Uterus (tissue), 4 donors: ENCODE measurements around the gene EIF5. TPM values are rescaled to one million over a fixed set of nuclear protein-coding genes. Genes with fewer than 3 reads are reported as not detected.

ENCODE experiments used
- DNase-seq, 2 donors: peaks; one replicate each; pipeline ENCODE4 v3.0.0-alpha.2; 2019 to 2020
- H3K27ac ChIP-seq, 2 donors: fragments of 200-600 bp; sonication (generic); 1 replicate in 1 of 2; 2 replicates in 1 of 2; pipeline ENCODE4 v1.5.1; 2016 to 2018
- H3K27me3 ChIP-seq, 2 donors: fragments of 200-600 bp; sonication (generic); one replicate each; pipeline ENCODE4 v1.5.1; 2018 to 2019; ENCODE audit warnings: control low read depth in 1 of 2
- H3K36me3 ChIP-seq, 2 donors: fragments of 200-600 bp; sonication (generic); one replicate each; pipeline ENCODE4 v1.5.1; 2019; ENCODE audit warnings: control low read depth in 1 of 2
- H3K4me1 ChIP-seq, 2 donors: fragments of 200-600 bp; sonication (generic); one replicate each; pipeline ENCODE4 v1.5.1; 2018 to 2019; ENCODE audit warnings: control low read depth in 1 of 2
- H3K4me3 ChIP-seq, 2 donors: fragments of 200-600 bp; sonication (generic); 1 replicate in 1 of 2; 2 replicates in 1 of 2; pipeline ENCODE4 v1.5.1; 2018 to 2019; ENCODE audit warnings: mild to moderate bottlenecking in 1 of 2
- H3K9me3 ChIP-seq, 2 donors: fragments of 200-600 bp; sonication (generic); one replicate each; pipeline ENCODE4 v1.5.1; 2019; ENCODE audit warnings: control low read depth in 1 of 2
- CTCF ChIP-seq, 4 experiments: fragments of 200-600 bp in 2 of 4; fragments of 450-650 bp in 2 of 4; sonication (generic) in 2 of 4; IDR thresholded peaks; one replicate each; pipeline ENCODE4 v1.5.1; 2016 to 2019; ENCODE audit warnings: antibody characterized with exemption in 4 of 4, mild to moderate bottlenecking in 2 of 4, moderate library complexity in 1 of 4
- POLR2A ChIP-seq, 2 donors: fragments of 450-650 bp; IDR thresholded peaks; one replicate each; pipeline ENCODE4 v1.6.1; 2016; ENCODE audit warnings: antibody characterized with exemption in 2 of 2, mild to moderate bottlenecking in 1 of 2, moderate library complexity in 1 of 2
- intact Hi-C: fragments of 100-400 bp; cut with DNase I; formaldehyde crosslinking; loops from one replicate; pipeline ENCODE4 v1.15.1; 2023; ENCODE audit warnings: low total_unique reads
- total RNA-seq, 4 donors: library from RNA; depleted of rRNA in 3 of 4; stranded (reverse); fragments of >200 nt in 3 of 4; gene quantifications; one replicate each; pipeline versions ENCODE4 v1.1.0 to v1.2.4, GENCODE V29; 2014 to 2023
- donor health status: DM: yes; HTN: yes; CAD: no.

Gene EIF5
- total RNA-seq, 4 donors from 2014 or later = 66.5 to 159 (median 113) TPM

- H3K4me1 ChIP-seq = no peaks in the 10 kb centered on the region
- no peak overlapping the region for H3K27ac ChIP-seq
- no peaks in the 10 kb centered on the region for H3K36me3 ChIP-seq
- H3K4me3 ChIP-seq = no peak overlapping the region
- H3K9me3 ChIP-seq = no peaks in the 10 kb centered on the region
- no peaks in the 10 kb centered on the region for H3K27me3 ChIP-seq
- TF ChIP-seq POLR2A (IDR thresholded peaks at IDR 0.05) = no peak
- TF ChIP-seq CTCF (IDR thresholded peaks at IDR 0.05) = no peak
- DNase-seq = no peak
- intact Hi-C loops = no loop called here
Measured at GRCh38 chr14:103288076-103288766, 45.8 kb upstream of the EIF5 start.

DNA sequence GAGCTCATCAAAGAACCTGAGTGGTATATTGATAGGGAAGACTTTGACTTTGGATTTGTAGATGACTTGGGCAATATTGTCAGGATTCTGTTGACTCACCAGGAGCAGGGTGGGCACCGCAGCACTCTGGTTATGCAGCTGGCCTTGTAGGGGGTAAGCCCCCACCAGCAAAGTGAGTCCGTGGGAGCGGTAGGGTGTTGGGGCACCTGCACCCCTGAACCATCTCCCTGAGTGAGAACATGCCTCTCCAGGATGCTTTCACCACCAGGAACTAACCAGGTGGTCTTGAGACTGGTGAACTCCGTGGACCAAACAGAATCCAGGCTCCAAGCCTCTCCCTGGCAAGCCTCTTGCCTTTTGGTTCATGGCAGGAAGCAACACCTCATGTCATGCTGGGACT lies 44.0 kb upstream of the EIF5 start:
- Histone ChIP-seq H3K4me3 (no peak overlapping the region), H3K27me3 (no peaks in the 10 kb centered on the region), H3K27ac (no peak overlapping the region), H3K36me3 (no peaks in the 10 kb centered on the region), H3K9me3 (no peaks in the 10 kb centered on the region), H3K4me1 (no peaks in the 10 kb centered on the region)
- intact Hi-C loops = loop anchor here (5.0 kb wide), 1 partner anchor 103 kb away; no protein-coding TSS in a partner anchor
- TF ChIP-seq POLR2A (IDR thresholded peaks at IDR 0.05) = no peak
- no peak for TF ChIP-seq CTCF (IDR thresholded peaks at IDR 0.05)
- no peak for DNase-seq

DNA sequence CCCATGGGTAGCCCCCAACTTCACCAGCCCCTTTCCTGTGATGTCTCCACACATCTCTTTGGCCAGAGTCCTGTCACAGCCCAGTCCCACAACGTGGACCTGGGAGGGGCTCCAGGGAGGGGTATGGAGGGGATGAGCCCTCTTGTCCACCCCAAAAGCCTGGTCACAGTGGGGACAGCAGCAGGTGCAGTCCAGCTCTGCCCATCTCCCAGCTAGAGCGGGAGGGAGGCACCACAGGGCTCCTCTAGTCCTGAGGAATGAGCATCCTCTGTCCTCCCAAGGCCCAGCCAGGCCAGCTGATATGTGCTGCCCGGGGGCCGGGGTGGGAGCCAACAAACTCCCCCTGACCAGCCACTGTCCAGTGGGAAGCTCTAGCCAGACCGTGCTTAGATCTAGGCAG lies 43.5 kb upstream of the EIF5 start:
- Histone ChIP-seq H3K27me3 (no peaks in the 10 kb centered on the region), H3K27ac (no peak overlapping the region), H3K4me3 (no peak overlapping the region), H3K36me3 (no peaks in the 10 kb centered on the region), H3K9me3 (no peaks in the 10 kb centered on the region), H3K4me1 (no peaks in the 10 kb centered on the region)
- no peak for DNase-seq
- no peak for TF ChIP-seq CTCF (IDR thresholded peaks at IDR 0.05)
- no peak for TF ChIP-seq POLR2A (IDR thresholded peaks at IDR 0.05)
- intact Hi-C loops = loop anchor here (5.0 kb wide), 1 partner anchor 103 kb away; no protein-coding TSS in a partner anchor

DNA sequence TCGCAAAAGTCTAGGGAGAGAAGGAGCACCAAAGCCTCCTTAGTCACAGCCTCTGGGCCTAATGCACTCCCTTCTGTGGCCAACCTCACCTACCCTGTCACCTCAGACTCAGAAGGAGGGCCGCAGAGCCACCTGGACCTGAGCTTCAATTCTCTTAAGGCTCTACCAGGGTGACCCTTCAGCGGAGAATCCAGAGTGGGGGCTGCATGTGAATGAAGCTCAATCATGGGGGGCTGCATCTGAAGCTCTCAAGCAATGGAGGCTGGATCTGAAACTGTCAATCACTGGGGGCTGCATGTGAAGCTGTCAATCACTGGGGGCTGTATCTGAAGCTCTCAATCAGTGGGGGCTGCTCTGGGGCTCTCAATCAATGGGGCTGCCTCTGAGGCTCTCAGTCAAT lies 43.1 kb upstream of the EIF5 start:
- no peak overlapping the region for H3K4me3 ChIP-seq
- H3K27me3 ChIP-seq = no peaks in the 10 kb centered on the region
- H3K27ac ChIP-seq = no peak overlapping the region
- no peak for DNase-seq
- H3K4me1 ChIP-seq = no peaks in the 10 kb centered on the region
- intact Hi-C loops = loop anchor here (5.0 kb wide), 1 partner anchor 104 kb away; no protein-coding TSS in a partner anchor
- no peaks in the 10 kb centered on the region for H3K36me3 ChIP-seq
- H3K9me3 ChIP-seq = no peaks in the 10 kb centered on the region
- TF ChIP-seq POLR2A (IDR thresholded peaks at IDR 0.05) (no peak), CTCF (IDR thresholded peaks at IDR 0.05) (no peak)
